Transverse colon (tissue), 4 donors: ENCODE data around the gene ARPP19. TPM values are rescaled to one million over a fixed set of nuclear protein-coding genes. Genes with fewer than 3 reads are reported as not detected.

Source experiments
- DNase-seq: peaks from one replicate; pipeline ENCODE4 v3.0.0-alpha.2; 2019
- H3K27ac ChIP-seq, 4 donors: fragments of 200-600 bp; sonication (generic); 2 replicates each; pipeline ENCODE4 v1.5.1; 2016 to 2018; ENCODE audit warnings: inconsistent platforms in 4 of 4
- H3K27me3 ChIP-seq: fragments of 200-600 bp; sonication (generic); 2 replicates; pipeline ENCODE4 v1.5.1; 2017; ENCODE audit warnings: inconsistent platforms
- H3K36me3 ChIP-seq, 4 donors: fragments of 200-600 bp; sonication (generic); 2 replicates each; pipeline ENCODE4 v1.5.1; 2017 to 2019; ENCODE audit warnings: inconsistent platforms in 4 of 4
- H3K4me1 ChIP-seq, 4 donors: fragments of 200-600 bp; sonication (generic); 2 replicates each; pipeline ENCODE4 v1.5.1; 2017 to 2020; ENCODE audit warnings: inconsistent platforms in 4 of 4
- H3K4me3 ChIP-seq, 4 donors: fragments of 200-600 bp; sonication (generic); 1 replicate in 1 of 4; 2 replicates in 3 of 4; pipeline versions ENCODE4 v1.5.1 to v1.6.1; 2017 to 2019; ENCODE audit warnings: inconsistent platforms in 4 of 4
- H3K9me3 ChIP-seq, 2 donors: fragments of 200-600 bp; sonication (generic); 2 replicates each; pipeline ENCODE4 v1.5.1; 2017 to 2019; ENCODE audit warnings: inconsistent platforms in 2 of 2
- EP300 ChIP-seq: sonication (generic); formaldehyde crosslinking; IDR thresholded peaks from one replicate; pipeline ENCODE4 v1.6.1; 2017; ENCODE audit warnings: antibody characterized with exemption, low read depth
- POLR2A ChIP-seq: fragments of 450-650 bp; IDR thresholded peaks from one replicate; pipeline ENCODE4 v1.6.1; 2016; ENCODE audit warnings: antibody characterized with exemption, mild to moderate bottlenecking, moderate library complexity
- POLR2AphosphoS5 ChIP-seq, 3 donors: sonication (generic); formaldehyde crosslinking; IDR thresholded peaks; one replicate each; pipeline ENCODE4 v1.6.1; 2016; ENCODE audit warnings: antibody characterized with exemption in 3 of 3
- WGBS, 2 donors: methylation state at CpG; one replicate each; pipeline ENCODE4 v1.1.5; 2018; ENCODE audit warnings: low coverage in 1 of 2; 5-methylcytosine and 5-hydroxymethylcytosine counted together
- in situ Hi-C, 4 donors: fragments of 200-750 bp; cut with MboI; loops; one replicate each; pipeline versions ENCODE4 v1.15.0 to v1.15.1; 2017; ENCODE audit warnings: low sequenced_read_pairs in 3 of 4, low pct_ligation_motif_present in 1 of 4, low pct_unique_long_range_greater_than_20kb in 1 of 4
- intact Hi-C: fragments of 100-400 bp; cut with DNase I; formaldehyde crosslinking; loops from one replicate; pipeline ENCODE4 v1.15.1; 2023; ENCODE audit warnings: low total_unique reads
- total RNA-seq, 4 donors: library from RNA; depleted of rRNA; stranded (reverse); fragments of >200 nt; gene quantifications; one replicate each; pipeline ENCODE4 v1.1.0, GENCODE V29; 2016
- TF ChIP-seq, protein P1 (sequence below), 5 experiments: fragments of 200-600 bp in 3 of 5; fragments of 450-650 bp in 2 of 5; sonication (generic) in 3 of 5; IDR thresholded peaks; 1 replicate in 2 of 5; 2 replicates in 3 of 5; pipeline ENCODE4 v1.5.1; 2016 to 2017; ENCODE audit warnings: antibody characterized with exemption in 5 of 5, inconsistent platforms in 3 of 5, mild to moderate bottlenecking in 2 of 5, moderate library complexity in 1 of 5

ARPP19 gene
- total RNA-seq, 4 donors from 2014 or later = 33.8 to 92.4 (median 55.4) TPM

DNA sequence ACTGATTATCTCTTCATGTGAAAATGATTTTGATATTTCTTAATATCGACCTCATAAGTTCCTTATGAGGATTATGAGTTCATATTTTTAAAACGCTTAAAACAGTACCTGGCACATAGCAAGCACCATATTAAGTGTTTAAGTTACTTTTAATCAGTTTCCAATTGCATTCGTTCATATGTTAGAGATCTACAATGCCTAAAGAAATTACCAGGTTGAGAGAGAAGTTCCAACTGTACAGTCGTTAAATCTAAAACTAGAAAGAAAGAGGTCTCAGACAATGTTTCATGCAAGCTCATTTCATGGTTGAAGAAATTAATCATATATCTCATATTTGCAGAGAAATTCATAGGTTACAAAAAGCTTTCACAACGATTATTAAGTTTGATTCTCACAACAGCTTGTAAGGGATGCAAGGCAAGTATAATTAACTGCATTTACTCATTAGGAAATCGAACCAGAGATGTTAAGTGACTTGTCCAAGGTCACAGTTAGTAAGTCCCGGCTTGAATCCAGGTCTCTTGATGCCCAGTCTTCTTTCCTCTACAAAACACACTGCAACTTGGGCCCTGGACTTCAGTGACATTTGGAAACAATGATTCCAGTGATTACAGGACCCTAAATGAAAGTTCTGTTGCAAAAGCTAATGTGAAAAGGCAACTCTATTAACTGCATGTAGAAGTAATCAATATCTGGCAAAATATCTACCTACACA lies 41.5 kb downstream of the ARPP19 start:
- in situ Hi-C loops = no loop called here

GRCh38 chr15:52524223-52525136 lies 44.4 kb downstream of the ARPP19 start:
- intact Hi-C loops (no loop called here), in situ Hi-C loops (no loop called here)
- no peaks in the 10 kb centered on the region for H3K36me3 ChIP-seq
- WGBS, 2 donors = 94 to 95% methylated on average over 2 to 4 of the region's 4 CpGs
- H3K27me3 ChIP-seq = peaks cover 11% of the 10 kb centered on the region
- H3K27ac ChIP-seq = no peak overlapping the region
- no peak overlapping the region for H3K4me3 ChIP-seq
- no peak for DNase-seq
- H3K9me3 ChIP-seq = no peaks in the 10 kb centered on the region
- peaks cover 0 to 27% (median 12%) of the 10 kb centered on the region in 4 donors for H3K4me1 ChIP-seq
- TF ChIP-seq EP300 (no peak), POLR2AphosphoS5 (IDR thresholded peaks at IDR 0.05) (no peak), POLR2A (no peak)
- TF ChIP-seq, protein P1, sequence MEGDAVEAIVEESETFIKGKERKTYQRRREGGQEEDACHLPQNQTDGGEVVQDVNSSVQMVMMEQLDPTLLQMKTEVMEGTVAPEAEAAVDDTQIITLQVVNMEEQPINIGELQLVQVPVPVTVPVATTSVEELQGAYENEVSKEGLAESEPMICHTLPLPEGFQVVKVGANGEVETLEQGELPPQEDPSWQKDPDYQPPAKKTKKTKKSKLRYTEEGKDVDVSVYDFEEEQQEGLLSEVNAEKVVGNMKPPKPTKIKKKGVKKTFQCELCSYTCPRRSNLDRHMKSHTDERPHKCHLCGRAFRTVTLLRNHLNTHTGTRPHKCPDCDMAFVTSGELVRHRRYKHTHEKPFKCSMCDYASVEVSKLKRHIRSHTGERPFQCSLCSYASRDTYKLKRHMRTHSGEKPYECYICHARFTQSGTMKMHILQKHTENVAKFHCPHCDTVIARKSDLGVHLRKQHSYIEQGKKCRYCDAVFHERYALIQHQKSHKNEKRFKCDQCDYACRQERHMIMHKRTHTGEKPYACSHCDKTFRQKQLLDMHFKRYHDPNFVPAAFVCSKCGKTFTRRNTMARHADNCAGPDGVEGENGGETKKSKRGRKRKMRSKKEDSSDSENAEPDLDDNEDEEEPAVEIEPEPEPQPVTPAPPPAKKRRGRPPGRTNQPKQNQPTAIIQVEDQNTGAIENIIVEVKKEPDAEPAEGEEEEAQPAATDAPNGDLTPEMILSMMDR (IDR thresholded peaks at IDR 0.05) = no peak

More for the DNA sequence above, 41.5 kb downstream of the ARPP19 start:
- intact Hi-C loops = no loop called here
- TF ChIP-seq POLR2AphosphoS5 (IDR thresholded peaks at IDR 0.05) (no peak), POLR2A (no peak), EP300 (no peak)
- TF ChIP-seq, protein P1 (IDR thresholded peaks at IDR 0.05) = no peak
- 73 to 89% methylated on average over 7 of the region's 7 CpGs for WGBS, 2 donors
- Histone ChIP-seq H3K9me3 (no peaks in the 10 kb centered on the region), H3K4me1 (peaks cover 0 to 20% (median 14%) of the 10 kb centered on the region in 4 donors), H3K4me3 (peak overlapping the region in 3 of 4 donors; percentile 54 to 65 (median 57)), H3K27me3 (peaks cover 40% of the 10 kb centered on the region), H3K27ac (peak overlapping the region in 1 of 4 donors; percentile 77), H3K36me3 (no peaks in the 10 kb centered on the region)
- no peak for DNase-seq

GRCh38 chr15:52523647-52524046 lies 45.2 kb downstream of the ARPP19 start:
- intact Hi-C loops = no loop called here
- 74 to 79% methylated on average over 4 to 5 of the region's 5 CpGs for WGBS, 2 donors
- Histone ChIP-seq H3K27me3 (peaks cover 6% of the 10 kb centered on the region), H3K4me1 (peaks cover 0 to 22% (median 7%) of the 10 kb centered on the region in 4 donors), H3K27ac (no peak overlapping the region), H3K36me3 (no peaks in the 10 kb centered on the region), H3K4me3 (no peak overlapping the region), H3K9me3 (no peaks in the 10 kb centered on the region)
- DNase-seq = no peak
- TF ChIP-seq POLR2A (no peak), EP300 (no peak), POLR2AphosphoS5 (IDR thresholded peaks at IDR 0.05) (no peak)
- TF ChIP-seq, protein P1 (IDR thresholded peaks at IDR 0.05) = no peak
- in situ Hi-C loops = no loop called here

- no peak overlapping the region for H3K27ac ChIP-seq
Measured at GRCh38 chr15:52523192-52523591, 45.6 kb downstream of the ARPP19 start.

More at GRCh38 chr15:52523192-52523591, 45.6 kb downstream of the ARPP19 start:
- WGBS, 2 donors = 55 to 63% methylated on average over 2 to 3 of the region's 3 CpGs
- Histone ChIP-seq H3K4me1 (peaks cover 0 to 18% (median 5%) of the 10 kb centered on the region in 4 donors), H3K9me3 (no peaks in the 10 kb centered on the region), H3K4me3 (no peak overlapping the region), H3K36me3 (no peaks in the 10 kb centered on the region), H3K27me3 (peaks cover 2% of the 10 kb centered on the region)
- DNase-seq = no peak
- TF ChIP-seq EP300 (no peak), POLR2AphosphoS5 (IDR thresholded peaks at IDR 0.05) (no peak)
- TF ChIP-seq, protein P1 (IDR thresholded peaks at IDR 0.05) = no peak
- in situ Hi-C loops = no loop called here
- intact Hi-C loops = no loop called here
